Thyroid gland (tissue), 4 donors: ENCODE data around the gene SLC9C1. TPM values are rescaled to one million over a fixed set of nuclear protein-coding genes. Genes with fewer than 3 reads are reported as not detected.

Experiments
- DNase-seq, 2 donors: peaks; one replicate each; pipeline ENCODE4 v3.0.0-alpha.2; 2019
- H3K27ac ChIP-seq, 3 donors: fragments of 200-600 bp; sonication (generic); 1 replicate in 2 of 3; 2 replicates in 1 of 3; pipeline ENCODE4 v1.5.1; 2016 to 2019; ENCODE audit warnings: mild to moderate bottlenecking in 1 of 3, moderate library complexity in 1 of 3
- H3K27me3 ChIP-seq: fragments of 200-600 bp; sonication (generic); one replicate; pipeline ENCODE4 v1.5.1; 2019
- H3K36me3 ChIP-seq, 2 donors: fragments of 200-600 bp; sonication (generic); one replicate each; pipeline ENCODE4 v1.5.1; 2016 to 2019
- H3K4me1 ChIP-seq, 2 donors: fragments of 200-600 bp; sonication (generic); one replicate each; pipeline ENCODE4 v1.5.1; 2017 to 2019
- H3K4me3 ChIP-seq, 3 donors: fragments of 200-600 bp; sonication (generic); replicated peaks in 1 of 3; 1 replicate in 2 of 3; 2 replicates in 1 of 3; pipeline ENCODE4 v1.5.1; 2016; ENCODE audit warnings: mild to moderate bottlenecking in 1 of 3
- H3K9me3 ChIP-seq: fragments of 200-600 bp; sonication (generic); one replicate; pipeline ENCODE4 v1.5.1; 2017
- POLR2A ChIP-seq, 2 donors: fragments of 450-650 bp; IDR thresholded peaks; one replicate each; pipeline ENCODE4 v1.6.1; 2017; ENCODE audit warnings: antibody characterized with exemption in 2 of 2, mild to moderate bottlenecking in 2 of 2, moderate library complexity in 1 of 2
- WGBS, 2 donors: methylation state at CpG; one replicate each; pipeline ENCODE4 v1.1.5; 2017; 5-methylcytosine and 5-hydroxymethylcytosine counted together
- intact Hi-C: fragments of 100-400 bp; cut with DNase I; formaldehyde crosslinking; loops from one replicate; pipeline ENCODE4 v1.15.1; 2023
- total RNA-seq, 4 donors: library from RNA; depleted of rRNA; stranded (reverse); fragments of >200 nt; gene quantifications; one replicate each; pipeline ENCODE4 v1.2.3, GENCODE V29; 2016
- TF ChIP-seq, protein P1 (sequence below), 6 experiments: fragments of 200-600 bp in 3 of 6; fragments of 450-650 bp in 3 of 6; sonication (generic) in 3 of 6; IDR thresholded peaks; one replicate each; pipeline ENCODE4 v1.5.1; 2016 to 2019; ENCODE audit warnings: antibody characterized with exemption in 6 of 6, mild to moderate bottlenecking in 2 of 6, inconsistent platforms in 1 of 6, moderate library complexity in 1 of 6

The SLC9C1 gene
- total RNA-seq = under 1 TPM in 1 of 4 donors, not detected in 3; 0.11 TPM

DNA sequence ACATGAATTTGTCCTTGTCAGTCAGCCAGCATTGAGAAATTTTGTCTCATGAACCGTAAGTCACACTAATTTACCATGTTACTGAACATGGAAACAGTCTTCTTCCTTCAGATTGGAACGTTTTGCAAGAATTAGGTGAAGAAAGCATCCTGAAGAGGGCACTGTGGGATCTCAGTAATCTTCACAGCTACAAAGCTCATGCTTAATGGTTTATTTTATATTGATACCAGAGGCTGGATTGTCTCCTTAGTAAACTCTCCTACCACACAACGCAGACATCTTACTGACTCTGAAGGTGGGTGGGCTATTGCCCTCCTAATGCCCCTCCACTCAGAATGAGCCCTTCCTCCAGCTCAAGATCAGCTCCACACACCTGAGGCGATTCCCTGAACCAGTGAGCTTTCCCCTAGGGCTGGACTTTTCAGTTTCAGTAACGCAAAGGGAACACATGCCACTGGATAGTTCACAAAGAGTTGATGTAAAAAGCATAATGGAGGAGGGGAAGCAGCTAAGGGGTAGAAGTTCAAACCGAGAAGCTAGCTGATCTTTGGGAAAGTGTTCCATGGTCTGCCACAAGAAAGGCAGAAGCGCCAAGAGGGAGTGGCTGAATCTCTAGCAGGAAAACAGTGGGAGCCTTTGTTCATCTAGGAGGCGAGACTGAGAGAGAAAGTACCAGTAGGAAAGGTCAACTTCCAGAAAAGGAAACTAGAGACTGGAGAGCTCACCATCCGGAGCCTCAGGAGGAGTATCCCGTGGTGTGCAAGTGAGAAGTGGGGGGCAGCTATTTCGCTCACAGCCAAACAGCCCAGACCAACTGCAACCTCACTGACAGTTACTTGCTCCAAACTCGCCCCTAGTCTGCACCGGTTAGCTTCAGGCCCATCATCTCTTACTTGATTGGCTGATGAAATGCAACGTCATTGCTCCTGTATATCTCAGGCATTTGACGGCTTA, at the start of gene SLC9C1:
Gene SLC9C1, minus strand, starts transcription at position 849 of the 954 bp plus-strand sequence. CDS start 7,425 bp downstream, outside the sequence.
- intact Hi-C loops = loop anchor here (10.0 kb wide), 1 partner anchor 221 kb away; no protein-coding TSS in a partner anchor
- TF ChIP-seq POLR2A (IDR thresholded peaks at IDR 0.05) = peak in 1 of 2 donors; percentile 33
- TF ChIP-seq, protein P1, sequence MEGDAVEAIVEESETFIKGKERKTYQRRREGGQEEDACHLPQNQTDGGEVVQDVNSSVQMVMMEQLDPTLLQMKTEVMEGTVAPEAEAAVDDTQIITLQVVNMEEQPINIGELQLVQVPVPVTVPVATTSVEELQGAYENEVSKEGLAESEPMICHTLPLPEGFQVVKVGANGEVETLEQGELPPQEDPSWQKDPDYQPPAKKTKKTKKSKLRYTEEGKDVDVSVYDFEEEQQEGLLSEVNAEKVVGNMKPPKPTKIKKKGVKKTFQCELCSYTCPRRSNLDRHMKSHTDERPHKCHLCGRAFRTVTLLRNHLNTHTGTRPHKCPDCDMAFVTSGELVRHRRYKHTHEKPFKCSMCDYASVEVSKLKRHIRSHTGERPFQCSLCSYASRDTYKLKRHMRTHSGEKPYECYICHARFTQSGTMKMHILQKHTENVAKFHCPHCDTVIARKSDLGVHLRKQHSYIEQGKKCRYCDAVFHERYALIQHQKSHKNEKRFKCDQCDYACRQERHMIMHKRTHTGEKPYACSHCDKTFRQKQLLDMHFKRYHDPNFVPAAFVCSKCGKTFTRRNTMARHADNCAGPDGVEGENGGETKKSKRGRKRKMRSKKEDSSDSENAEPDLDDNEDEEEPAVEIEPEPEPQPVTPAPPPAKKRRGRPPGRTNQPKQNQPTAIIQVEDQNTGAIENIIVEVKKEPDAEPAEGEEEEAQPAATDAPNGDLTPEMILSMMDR (IDR thresholded peaks at IDR 0.05) = peak in 5 of 6 experiments; percentile 17 to 80 (median 56)
- peak within 1 kb of the TSS in 1 of 3 donors; percentile 8 for H3K4me3 ChIP-seq
- DNase-seq = peak; percentile 26 to 28
- no peaks in the 10 kb centered on the region for H3K27me3 ChIP-seq
- peak within 1 kb of the TSS; percentile 10 to 87 (median 69) for H3K27ac ChIP-seq
- 22 to 26% methylated on average over 15 of the region's 15 CpGs for WGBS, 2 donors
- no peaks in the 10 kb centered on the region for H3K9me3 ChIP-seq
- no peaks in the 10 kb centered on the region for H3K4me1 ChIP-seq
- H3K36me3 ChIP-seq = no peaks in the 10 kb centered on the region

DNA sequence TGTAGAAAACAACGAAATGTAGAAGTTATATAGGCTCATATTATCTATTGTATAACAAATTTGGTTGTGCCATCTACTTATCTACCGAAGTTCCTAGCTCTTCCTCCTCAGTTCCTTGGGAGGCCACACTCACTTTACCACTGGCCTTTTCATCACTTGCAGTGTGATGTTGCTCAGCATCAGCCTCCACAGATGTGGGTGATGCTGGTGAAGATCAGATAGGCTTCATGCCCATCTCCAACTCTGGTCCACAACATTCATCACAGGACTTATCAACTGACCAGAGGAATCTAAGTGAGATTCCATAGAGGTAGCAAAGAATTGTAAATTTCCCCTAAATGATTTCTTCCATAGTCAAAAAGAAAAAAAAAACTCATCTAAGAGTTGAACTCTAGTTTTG, 47.4 kb upstream of the SLC9C1 start:
- 88 to 94% methylated on average over 2 of the region's 2 CpGs for WGBS, 2 donors
- no peak overlapping the region for H3K27ac ChIP-seq
- TF ChIP-seq POLR2A (IDR thresholded peaks at IDR 0.05) = no peak
- TF ChIP-seq, protein P1 (IDR thresholded peaks at IDR 0.05) = no peak

DNA sequence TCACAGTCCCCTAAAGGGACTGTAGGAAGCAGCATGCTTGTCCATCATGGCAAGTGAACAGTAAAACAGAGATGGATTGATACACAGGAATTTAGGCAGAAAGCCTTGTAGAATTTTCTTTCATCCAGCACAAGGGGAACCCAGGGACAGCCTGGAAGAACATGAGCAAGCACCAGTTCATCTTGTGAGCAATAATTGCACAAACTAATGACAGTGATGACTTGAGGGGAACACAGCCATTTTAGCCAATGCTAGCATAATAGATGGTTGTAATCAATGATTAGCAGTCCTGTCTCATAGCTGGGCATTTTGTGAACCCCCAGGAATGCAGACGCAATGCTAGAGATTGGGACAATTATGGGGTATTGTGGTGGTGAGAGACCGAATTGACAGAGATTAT, 45.6 kb upstream of the SLC9C1 start:
- 85 to 88% methylated on average over 2 of the region's 2 CpGs for WGBS, 2 donors
- Histone ChIP-seq H3K27ac (no peak overlapping the region), H3K9me3 (no peaks in the 10 kb centered on the region), H3K36me3 (no peaks in the 10 kb centered on the region), H3K4me1 (peaks cover 0 to 9% of the 10 kb centered on the region in 2 donors), H3K27me3 (no peaks in the 10 kb centered on the region), H3K4me3 (no peak overlapping the region)
- intact Hi-C loops = no loop called here
- no peak for TF ChIP-seq POLR2A (IDR thresholded peaks at IDR 0.05)
- TF ChIP-seq, protein P1 (IDR thresholded peaks at IDR 0.05) = no peak
- no peak for DNase-seq

More for the DNA sequence above, 47.4 kb upstream of the SLC9C1 start:
- H3K36me3 ChIP-seq = peaks cover 0 to 10% of the 10 kb centered on the region in 2 donors
- no peak for DNase-seq
- H3K4me3 ChIP-seq = no peak overlapping the region
- H3K9me3 ChIP-seq = no peaks in the 10 kb centered on the region
- intact Hi-C loops = no loop called here
- H3K4me1 ChIP-seq = peaks cover 0 to 9% of the 10 kb centered on the region in 2 donors
- H3K27me3 ChIP-seq = no peaks in the 10 kb centered on the region

DNA sequence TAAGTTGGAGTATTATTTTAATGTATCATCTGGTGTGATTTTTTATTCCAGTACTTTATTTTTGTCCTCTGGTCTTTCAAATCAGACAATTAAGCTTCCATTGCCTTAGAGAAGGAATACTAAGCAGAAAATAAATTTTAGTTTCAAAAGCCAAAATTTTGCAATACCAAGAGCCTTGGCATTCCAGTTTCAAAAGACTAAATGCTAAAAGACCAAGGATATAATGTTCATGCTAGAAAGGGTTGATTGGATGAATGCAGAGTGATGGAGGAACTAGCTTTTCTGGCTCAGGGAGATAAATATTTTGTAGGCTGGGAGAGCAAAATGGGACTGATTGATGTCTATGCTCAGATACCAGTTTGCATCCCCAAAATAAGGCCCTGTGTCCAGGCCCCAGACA, 45.1 kb upstream of the SLC9C1 start:
- intact Hi-C loops = no loop called here
- no peak for DNase-seq
- no peaks in the 10 kb centered on the region for H3K36me3 ChIP-seq
- TF ChIP-seq POLR2A (IDR thresholded peaks at IDR 0.05) = no peak
- TF ChIP-seq, protein P1 (IDR thresholded peaks at IDR 0.05) = no peak
- peaks cover 0 to 9% of the 10 kb centered on the region in 2 donors for H3K4me1 ChIP-seq
- H3K27me3 ChIP-seq = no peaks in the 10 kb centered on the region
- H3K9me3 ChIP-seq = no peaks in the 10 kb centered on the region
- H3K4me3 ChIP-seq = no peak overlapping the region
- peak overlapping the region in 1 of 3 donors; percentile 13 for H3K27ac ChIP-seq

DNA sequence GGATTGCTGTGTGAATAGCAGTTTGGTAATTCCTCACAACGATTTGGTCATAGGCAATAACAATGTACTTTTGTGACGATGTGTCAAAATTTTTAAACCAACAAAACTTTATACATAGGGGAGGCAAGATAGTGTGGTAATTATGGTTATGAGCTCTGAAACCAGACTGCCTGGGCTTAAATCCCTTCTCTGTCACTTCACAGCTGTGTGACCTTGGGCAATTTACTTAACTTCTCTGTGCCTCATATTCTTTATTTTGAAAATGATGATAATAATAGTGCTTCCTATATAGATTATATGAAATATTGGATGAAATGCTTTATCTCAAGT, 44.7 kb upstream of the SLC9C1 start:
- TF ChIP-seq, protein P1 (IDR thresholded peaks at IDR 0.05) = no peak
- no peak for TF ChIP-seq POLR2A (IDR thresholded peaks at IDR 0.05)
- H3K9me3 ChIP-seq = no peaks in the 10 kb centered on the region
- intact Hi-C loops = no loop called here
- H3K36me3 ChIP-seq = no peaks in the 10 kb centered on the region
- H3K27ac ChIP-seq = peak overlapping the region in 1 of 3 donors; percentile 13
- no peak overlapping the region for H3K4me3 ChIP-seq
- H3K4me1 ChIP-seq = peaks cover 0 to 9% of the 10 kb centered on the region in 2 donors
- WGBS, 2 donors = 76 to 85% methylated on average over 2 of the region's 2 CpGs
- no peak for DNase-seq
- H3K27me3 ChIP-seq = no peaks in the 10 kb centered on the region
